HT1080 (cell line): ENCODE measurements around the gene GRIK2. TPM values are rescaled to one million over a fixed set of nuclear protein-coding genes. Genes with fewer than 3 reads are reported as not detected.

Source experiments
- DNase-seq: peaks from one replicate; pipeline ENCODE4 v3.0.0-alpha.2; 2015; ENCODE audit warnings: low read depth
- total RNA-seq: library from RNA; depleted of rRNA; stranded (reverse); fragments of >200 nt; shearing (Covaris generic); gene quantifications from 2 replicates; pipeline ENCODE4 v1.2.3, GENCODE V29; 2014

Gene GRIK2
- total RNA-seq, 1 experiment from 2014 or later = not detected

DNA sequence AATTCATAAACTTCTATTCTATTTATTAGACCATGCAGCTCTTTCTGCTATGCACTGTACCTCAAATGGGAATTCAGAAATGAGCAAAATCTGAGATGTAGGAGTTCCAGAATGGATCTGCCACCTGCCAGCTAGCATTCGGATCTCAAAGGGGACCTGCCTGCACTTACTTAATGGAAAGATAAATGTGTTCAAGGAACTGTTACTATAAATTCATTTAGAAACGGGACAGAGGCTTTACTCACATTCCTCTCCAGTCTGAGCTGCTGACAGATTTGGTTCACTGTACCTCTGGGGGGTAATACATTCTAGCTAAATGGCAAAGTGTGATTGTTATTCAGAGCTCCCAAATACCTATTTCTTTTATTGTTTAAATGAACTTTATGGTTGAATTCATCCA lies 384.1 kb downstream of the GRIK2 start:
- no peak for DNase-seq

DNA sequence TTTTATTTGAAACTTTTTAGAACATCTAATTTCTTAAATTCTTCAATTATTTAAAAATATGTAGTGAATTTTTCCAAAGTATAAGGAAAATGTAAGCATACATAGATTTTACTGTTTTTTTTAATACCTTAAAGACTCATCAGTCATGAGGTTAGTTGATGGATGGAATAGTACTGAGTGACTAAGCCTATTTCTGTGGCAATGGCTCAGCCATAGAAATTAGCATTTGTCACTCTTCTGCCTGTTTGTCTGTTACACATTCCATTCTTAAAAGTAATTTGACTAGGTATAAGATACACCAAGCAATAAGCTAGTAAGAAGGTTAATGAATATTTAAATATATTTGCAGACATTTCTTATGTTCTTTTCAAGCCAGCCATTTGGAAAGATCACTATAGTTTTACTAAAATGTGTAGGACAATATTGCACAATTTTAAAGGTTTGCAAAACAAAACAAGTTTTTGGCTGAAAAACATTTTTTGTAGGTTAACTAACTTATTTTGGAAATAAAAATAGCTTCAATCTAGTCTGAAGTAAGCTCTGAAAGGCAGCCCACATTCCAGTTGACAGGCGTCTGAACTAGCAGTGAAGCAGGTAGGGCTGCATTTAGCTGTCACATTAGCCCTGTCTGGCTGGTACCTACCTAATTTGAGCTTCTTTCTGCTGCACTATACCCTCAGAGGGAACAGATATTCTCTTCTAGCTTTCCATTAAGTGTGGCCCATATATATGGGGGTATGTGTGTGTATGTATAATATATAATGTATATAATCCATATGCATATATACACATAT lies 385.7 kb downstream of the GRIK2 start:
- DNase-seq = peak; percentile 72

- DNase-seq = no peak
Measured at GRCh38 chr6:101783287-101783686, 389.8 kb downstream of the GRIK2 start.

DNA sequence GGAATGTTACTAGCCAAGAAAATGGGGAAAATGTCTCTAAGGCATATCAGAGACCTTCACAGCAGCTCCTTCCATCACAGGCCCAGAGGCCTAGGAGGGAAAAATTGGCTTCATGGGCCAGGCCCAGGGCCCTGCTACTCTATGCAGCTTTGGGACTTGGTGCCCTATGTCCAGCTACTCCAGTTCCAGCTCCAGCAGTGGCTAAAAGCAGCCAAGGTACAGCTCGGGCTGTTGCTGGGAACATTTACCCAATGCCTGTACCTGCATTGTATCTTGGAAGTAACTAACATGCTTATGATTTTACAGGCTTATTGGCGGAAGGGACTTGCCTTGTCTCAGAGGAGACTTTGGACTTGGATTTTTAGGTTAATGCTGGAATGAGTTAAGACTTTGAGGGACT lies 390.6 kb downstream of the GRIK2 start:
- no peak for DNase-seq

DNA sequence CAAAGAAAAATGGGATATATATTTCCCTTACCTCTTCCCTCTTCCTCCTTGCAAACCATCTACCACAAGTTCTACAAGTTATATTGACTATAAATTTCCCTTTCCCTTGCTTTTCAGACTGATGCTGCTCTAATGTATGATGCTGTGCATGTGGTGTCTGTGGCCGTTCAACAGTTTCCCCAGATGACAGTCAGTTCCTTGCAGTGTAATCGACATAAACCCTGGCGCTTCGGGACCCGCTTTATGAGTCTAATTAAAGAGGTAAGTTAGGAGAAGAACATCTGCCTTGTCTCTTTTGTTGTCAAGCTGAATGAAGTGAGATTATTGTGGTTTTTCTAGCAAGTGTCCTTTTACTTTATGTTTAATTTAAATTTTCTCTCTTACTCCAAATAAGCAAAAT lies 406.0 kb downstream of the GRIK2 start:
- DNase-seq = no peak

DNA sequence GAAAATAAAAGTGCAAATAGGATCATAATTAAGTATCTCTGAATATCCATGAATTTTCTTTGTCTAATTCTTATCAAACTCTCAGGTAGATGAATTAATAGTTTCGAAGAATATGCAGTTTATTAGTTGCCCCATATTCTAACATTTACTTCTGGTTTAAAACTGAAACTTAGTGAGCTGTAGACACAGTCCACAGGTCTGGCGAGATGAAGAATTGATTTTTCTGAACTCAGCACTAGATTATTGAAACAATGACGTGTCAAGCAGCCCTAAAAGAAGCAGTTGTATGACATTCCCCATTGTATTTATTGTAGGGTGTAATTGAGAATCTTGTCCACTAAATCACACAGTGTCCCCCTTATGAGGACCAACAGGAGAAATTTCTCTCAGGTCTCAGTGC lies 407.1 kb downstream of the GRIK2 start:
- DNase-seq = no peak

DNA sequence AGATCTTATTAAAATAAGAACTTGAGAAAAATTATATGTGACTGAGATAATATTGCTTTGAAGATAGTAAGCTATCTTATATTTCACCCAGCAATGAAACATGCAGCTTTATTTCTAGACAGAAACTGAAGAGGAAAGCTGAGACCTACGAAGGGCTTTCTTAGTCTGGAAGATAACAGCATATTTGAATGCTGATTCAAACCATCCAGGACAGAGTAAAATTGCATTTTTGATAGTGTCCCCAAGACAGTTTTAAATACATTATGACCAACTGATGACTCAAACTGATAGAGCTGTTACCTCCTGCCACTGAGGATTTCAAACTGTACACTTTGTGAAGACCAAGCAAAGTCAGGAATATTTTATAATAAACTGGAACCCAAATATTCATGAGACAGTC lies 409.6 kb downstream of the GRIK2 start:
- peak; percentile 39 for DNase-seq

DNA sequence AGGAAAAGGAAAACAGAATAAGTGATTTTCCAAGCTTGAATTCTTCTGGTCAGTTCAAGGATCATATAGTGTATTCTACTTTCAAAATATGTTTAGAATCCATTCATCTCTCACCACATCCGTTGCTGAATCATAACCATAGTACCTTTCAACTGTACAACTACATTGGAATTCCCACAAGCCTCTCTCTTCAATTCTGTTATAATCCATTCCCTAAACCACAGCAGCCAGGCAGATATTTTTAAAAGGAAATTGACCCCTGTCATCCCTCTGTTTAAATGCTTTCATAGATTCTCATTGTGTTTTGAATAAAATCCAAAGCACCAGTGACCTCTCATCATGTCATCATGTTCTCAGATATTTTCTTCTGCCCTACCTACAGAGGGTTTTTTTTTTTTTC lies 412.7 kb downstream of the GRIK2 start:
- DNase-seq = peak; percentile 98

GRCh38 chr6:101811108-101811507 lies 417.6 kb downstream of the GRIK2 start:
- no peak for DNase-seq

GRCh38 chr6:101816716-101817115 lies 423.2 kb downstream of the GRIK2 start:
- no peak for DNase-seq

DNA sequence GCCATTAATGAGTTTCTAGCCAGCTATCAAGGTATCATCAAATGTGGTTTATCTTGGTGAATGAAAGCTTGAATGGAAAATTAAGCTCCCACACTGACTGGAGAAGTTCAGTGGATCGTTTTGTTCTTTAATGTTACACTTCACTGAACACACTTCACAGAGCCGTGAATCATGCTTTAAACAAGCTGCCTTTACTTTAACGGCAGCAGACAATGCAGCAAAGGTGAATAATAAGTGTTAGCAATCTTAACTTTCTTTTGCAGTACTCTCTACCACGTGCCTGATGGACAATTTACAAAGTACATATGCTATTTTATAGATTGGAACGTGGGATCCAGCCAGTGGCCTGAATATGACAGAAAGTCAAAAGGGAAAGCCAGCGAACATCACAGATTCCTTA lies 424.5 kb downstream of the GRIK2 start:
- DNase-seq = no peak

DNA sequence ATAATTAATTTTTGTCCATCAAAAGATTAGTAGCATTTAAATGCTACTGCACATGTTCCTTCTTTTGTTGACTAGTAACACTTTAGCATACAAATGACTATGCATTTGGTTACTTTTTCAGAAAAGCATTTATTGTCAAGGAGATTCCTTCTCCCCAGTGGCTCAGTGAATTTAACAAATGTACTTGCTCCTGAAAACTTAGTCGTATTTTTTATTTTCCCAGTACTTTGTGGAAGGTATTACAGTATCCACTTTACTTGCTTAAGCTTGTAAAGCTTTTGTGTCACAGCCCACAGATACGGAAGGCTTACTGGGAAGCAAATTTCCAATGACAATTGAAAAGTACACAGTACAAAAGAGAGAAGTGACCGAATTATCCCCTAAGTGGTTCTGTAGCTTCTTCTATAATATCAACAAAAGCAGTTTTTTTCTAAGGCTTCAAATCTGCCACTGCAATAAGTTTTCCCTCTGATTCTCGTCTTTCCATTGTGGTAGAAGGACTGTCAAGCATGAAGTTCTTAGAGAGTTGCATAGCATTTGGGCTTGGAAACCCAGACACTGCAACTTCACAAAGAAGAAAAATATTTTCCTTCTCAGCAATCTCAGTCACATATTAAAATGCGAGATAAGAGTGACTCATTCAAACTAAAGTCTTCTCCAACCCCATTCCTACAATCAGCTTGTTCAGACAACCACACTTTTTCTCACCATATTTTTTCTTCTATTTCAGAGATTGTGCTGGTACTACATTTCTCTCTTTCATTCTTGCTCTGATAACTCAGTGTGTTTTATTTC lies 431.2 kb downstream of the GRIK2 start:
- DNase-seq = no peak

DNA sequence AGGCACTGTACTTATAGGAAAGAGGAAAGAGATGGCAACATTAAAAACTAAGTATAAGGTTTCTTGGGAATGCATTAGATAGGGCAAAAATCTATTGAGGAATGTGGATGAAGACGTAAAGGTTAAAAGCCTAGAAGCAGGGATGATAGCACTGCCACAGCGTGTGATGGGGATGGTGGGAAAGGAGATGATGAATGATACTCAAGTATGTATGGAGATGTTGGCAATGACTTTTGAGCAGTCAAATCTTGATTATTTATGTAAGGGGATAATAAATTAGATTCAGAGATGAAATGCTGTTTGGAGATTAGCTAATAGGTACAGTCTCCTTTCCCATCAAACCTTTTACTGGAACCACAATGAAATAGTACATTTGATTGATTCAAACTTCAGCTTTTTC lies 432.8 kb downstream of the GRIK2 start:
- DNase-seq = no peak

DNA sequence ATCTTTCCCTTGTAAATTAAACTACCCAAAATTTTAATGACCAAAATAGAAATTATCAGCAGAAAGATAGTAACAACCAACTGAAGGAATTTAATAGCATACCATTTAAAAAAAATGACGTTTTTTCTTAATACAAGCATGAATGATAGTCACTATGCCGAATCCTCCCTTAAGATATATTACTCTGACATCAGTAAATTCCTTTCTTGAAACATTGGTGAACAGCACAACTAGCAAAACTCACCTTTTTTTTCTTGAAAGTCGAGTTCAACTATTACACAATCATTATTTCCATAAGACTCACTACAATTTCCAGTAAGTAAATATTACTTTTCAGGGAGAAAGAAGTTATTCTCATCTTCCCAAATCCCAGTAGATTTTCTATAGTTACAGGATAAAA lies 433.2 kb downstream of the GRIK2 start:
- DNase-seq = no peak

DNA sequence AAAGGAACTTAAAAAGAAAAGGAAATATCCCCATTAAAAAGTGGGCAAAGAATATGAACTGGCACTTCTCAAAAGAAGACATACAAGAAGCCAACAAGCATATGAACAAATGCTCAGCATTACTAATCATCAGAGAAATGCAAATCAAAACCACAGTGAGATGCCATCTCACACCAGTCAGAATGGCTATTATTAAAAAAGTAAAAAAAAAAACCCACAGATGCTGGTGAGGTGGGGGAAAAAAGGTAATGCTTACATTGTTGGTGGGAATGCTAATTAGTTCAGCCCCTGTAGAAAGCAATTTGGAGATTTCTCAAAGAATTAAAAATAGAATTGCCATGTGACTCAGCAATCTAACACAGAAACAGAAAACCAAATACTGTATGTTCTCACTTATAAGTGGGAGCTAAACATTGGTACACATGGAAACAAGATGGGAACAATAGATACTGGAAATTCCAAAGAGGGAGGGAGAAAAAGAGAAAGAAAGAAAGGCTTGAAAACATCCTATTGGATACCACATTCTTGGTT lies 437.1 kb downstream of the GRIK2 start:
- DNase-seq = peak; percentile 63

DNA sequence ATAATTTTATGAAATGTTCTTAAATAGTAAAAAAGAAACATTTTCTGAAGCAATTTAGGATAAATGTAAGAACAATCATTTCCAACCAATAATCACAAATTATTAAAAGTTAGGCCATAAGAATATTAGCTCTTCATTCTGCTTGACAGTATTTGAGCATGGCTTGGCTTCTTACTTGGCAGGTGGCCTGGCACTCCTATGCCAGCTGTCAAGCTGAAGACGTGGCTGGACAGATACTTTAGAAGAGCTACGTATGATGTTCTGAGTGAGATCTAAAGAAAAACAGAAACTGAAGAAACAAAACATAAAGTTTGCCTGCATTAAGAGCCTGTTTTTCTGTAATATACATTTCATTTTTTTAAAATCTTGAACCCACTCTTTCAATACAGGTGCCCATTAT lies 438.9 kb downstream of the GRIK2 start:
- DNase-seq = no peak

DNA sequence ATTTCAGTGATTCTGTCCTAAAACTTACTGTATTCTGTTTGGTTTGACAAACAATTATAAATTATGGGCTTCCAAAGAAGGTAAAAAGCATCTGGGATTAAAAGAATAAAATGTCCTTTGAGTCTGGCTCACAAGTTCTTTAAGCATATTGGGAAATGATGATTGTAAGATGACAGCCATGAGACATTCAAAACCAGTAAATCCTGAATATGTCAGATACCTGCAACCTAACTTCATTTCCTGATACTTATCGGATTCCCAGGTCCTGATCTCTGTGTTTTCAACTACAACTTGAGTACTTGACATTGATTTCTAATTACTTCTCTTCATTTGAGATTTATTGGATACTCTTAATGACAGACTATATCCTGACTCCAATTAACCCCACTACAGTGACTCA lies 446.6 kb downstream of the GRIK2 start:
- DNase-seq = no peak

DNA sequence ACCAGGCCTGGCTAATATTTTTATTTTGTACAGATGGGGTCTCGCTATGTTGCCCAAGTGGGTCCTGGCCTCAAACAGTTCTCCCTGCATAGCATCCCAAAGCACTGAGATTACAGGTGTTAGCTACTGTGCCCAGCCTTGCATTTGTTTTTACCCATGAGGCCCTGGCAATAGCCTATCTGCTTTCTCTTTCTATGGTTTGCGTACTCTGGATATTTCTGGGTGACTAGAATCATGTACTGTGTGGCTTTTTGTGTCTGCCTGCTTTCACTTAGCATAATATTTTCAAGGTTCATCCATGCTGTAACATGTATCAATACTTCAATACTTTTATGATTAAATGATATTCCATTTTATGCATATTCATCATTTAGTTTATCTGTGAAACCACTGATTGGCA lies 451.7 kb downstream of the GRIK2 start:
- DNase-seq = no peak

DNA sequence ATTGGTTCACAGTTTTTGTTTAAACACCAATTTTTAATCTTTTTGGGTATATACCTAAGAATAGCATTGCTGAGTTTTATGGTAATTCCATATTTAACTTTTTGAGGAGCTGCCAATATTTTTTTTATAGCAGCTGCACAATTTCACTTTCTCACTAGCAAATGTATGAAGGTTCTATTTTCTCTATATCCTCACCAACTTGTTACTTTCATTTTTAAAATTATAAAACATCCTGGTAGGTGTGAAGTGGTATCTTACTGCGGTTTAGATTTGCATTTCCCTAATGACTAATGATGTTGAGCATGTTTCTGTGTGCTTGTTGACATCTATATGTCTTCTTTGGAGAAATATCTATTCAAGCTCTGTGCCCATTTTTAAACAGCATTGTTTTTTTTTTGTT lies 452.1 kb downstream of the GRIK2 start:
- DNase-seq = no peak

DNA sequence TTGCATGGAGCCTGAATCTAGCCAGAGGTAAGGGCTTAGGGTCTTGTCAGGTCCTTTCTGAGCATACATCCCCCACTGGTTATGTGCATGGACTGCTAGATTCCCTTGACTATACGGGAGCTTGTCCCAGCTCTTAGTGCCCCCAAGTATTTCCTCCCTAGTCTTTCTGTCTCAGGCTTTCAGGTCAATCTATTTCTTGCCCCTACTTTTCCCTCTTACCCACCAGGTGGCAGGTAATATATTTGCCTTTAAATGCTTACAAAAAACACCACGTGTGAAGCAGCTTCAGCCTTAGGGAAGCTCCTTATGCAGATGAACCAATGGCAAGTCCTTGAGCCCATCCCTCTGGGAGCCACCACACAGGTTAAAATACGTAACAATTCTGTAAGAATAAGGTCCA lies 454.2 kb downstream of the GRIK2 start:
- DNase-seq = no peak

DNA sequence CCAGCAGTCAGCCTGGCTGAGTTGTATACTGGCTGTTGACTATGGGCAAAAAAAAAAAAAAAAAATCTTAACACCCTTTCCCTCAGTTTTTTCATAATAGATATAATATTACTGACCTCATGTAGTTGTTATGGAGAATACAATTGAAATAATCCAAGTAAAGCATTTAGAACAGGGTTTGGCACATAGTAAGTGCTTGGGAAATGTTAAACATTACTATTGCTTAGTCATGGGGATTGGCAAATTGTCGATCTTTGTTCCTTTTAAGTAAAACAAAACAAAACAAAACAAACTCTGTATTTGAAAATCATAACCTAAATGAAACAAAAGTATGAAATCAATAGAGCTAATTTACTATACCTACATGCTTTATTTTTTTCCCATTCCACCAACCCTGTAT lies 458.4 kb downstream of the GRIK2 start:
- DNase-seq = no peak

- DNase-seq = no peak
Measured at GRCh38 chr6:101853231-101854085, 459.9 kb downstream of the GRIK2 start.
